Measurements from ENCODE around the gene KLHDC7B.
"Not testable (repeated sequence)": the region's sequence is repeated elsewhere in the genome, so short reads cannot be mapped to it uniquely, and the experiment has no call there.

Gene KLHDC7B

DNA sequence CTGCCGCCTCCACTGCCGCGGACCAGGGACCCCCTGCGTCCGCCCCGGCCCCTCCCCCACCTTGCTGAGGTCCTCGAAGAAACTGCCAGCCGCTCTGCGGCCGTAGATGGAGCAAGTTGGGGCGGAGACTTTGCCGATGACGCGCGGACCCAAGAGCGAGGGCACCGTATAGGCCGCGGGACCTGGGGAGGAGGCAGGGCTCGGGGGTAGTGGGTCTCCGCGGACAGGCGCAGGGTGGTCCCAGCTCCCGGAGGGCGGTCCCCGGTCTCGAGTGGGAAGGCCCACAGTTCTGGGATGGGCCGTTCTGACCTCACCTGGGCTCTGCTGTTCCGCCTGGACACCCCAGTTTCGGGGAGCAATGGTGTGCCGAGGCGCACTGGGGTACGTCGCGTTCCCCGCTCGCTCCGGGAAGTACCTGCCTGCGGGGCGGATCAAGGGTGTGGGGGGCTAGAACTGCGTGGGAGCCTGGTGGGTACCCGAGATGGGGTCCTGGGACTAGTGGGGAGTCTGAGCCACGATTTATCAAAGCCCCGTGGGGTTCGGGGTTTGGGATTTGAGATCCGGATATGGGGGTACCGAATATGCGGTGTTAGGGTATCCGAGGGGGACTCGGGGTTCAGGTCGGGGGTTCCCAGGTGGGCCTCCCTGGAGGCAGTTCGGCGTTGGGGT is 14.7 kb upstream of the KLHDC7B start:
- TF ChIP-seq, protein P1, sequence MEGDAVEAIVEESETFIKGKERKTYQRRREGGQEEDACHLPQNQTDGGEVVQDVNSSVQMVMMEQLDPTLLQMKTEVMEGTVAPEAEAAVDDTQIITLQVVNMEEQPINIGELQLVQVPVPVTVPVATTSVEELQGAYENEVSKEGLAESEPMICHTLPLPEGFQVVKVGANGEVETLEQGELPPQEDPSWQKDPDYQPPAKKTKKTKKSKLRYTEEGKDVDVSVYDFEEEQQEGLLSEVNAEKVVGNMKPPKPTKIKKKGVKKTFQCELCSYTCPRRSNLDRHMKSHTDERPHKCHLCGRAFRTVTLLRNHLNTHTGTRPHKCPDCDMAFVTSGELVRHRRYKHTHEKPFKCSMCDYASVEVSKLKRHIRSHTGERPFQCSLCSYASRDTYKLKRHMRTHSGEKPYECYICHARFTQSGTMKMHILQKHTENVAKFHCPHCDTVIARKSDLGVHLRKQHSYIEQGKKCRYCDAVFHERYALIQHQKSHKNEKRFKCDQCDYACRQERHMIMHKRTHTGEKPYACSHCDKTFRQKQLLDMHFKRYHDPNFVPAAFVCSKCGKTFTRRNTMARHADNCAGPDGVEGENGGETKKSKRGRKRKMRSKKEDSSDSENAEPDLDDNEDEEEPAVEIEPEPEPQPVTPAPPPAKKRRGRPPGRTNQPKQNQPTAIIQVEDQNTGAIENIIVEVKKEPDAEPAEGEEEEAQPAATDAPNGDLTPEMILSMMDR (conservative IDR thresholded peaks at IDR 0.05; ENCODE audit: low read depth, low read length) = no peak
- no peak for DNase-seq (ENCODE audit: low read depth)
- H3K4me3 ChIP-seq (ENCODE audit: low read length) = peak overlapping the region; percentile 9

DNA sequence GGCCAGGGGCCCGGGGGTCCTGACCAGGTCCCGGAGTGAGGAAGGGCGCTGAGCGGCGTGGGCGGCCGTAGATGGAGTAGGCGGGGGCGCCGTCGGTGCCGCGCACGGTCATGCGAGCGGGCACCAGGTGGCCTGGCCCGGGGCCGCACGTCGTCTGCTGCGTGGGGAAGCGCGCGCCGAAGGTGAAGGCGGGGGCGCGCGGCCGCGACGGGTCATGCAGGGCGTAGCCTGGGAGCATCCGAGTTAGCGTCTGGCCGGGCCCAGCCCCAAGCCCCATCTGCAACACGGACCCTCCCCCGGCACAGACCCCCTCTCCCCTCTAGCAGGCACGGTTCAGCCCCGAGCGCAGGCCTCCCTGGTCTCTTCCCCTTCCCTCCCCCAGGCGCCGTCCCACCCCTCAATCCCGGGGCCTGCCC is 14.1 kb upstream of the KLHDC7B start:
- no peak for DNase-seq (ENCODE audit: low read depth)
- TF ChIP-seq, protein P1 (conservative IDR thresholded peaks at IDR 0.05; ENCODE audit: low read depth, low read length) = no peak
- H3K4me3 ChIP-seq (ENCODE audit: low read length) = peak overlapping the region; percentile 19

GRCh38 chr22:50531962-50532674 is 13.6 kb upstream of the KLHDC7B start:
- H3K4me3 ChIP-seq (ENCODE audit: low read length) = peak overlapping the region; percentile 22
- TF ChIP-seq, protein P1 (conservative IDR thresholded peaks at IDR 0.05; ENCODE audit: low read depth, low read length) = no peak

DNA sequence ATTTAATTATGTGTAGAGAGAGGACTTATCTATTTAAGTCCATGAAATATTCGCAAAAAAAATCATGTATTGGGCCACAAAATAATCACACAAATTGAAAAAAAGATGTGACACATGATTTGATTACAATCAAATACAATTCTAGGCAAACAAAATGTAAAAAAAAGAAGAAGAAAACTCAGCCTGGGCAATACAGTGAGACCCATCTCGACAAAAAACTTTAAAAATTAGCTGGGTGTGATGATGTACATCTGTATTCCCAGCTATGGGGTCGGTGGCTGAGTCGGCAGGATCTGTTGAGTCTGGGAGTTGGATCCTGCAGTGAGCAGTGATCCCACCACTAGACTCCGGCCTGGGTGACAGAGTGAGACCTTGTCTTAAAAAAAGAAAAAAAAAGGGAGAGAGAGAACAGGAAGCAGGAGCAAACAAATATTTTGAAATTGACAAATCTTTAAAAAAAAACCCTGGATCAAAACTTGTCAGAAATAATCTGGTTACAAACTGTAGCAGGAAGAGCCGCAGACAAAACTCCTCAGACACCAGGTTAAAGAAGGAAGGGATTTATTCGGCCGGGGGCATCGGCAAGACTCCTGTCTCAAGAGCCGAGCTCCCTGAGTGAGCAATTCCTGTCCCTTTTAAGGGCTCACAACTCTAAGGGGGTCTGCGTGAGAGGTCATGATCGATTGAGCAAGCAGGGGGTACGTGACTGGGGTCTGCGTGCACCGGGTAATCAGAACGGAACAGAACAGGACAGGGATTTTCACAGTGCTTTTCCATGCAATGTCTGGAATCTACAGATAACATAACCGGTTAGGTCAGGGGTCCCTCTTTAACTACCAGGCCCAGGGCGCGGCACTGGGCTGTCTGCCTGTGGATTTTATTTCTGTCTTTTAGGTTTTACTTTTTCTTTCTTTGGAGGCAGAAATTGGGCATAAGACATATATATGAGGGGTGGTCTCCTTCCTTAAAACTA is 12.6 kb upstream of the KLHDC7B start:
- no peak overlapping the region for H3K4me3 ChIP-seq (ENCODE audit: low read length)
- TF ChIP-seq, protein P1 (conservative IDR thresholded peaks at IDR 0.05; ENCODE audit: low read depth, low read length) = no peak
- DNase-seq (ENCODE audit: low read depth) = no peak

More at GRCh38 chr22:50531962-50532674, 13.6 kb upstream of the KLHDC7B start:
- DNase-seq (ENCODE audit: low read depth) = no peak

GRCh38 chr22:50533856-50534711 is 11.6 kb upstream of the KLHDC7B start:
- not testable (repeated sequence) for H3K4me3 ChIP-seq (ENCODE audit: low read length); DNase-seq (ENCODE audit: low read depth)

GRCh38 chr22:50535113-50535512 is 10.6 kb upstream of the KLHDC7B start:
- no peak for DNase-seq (ENCODE audit: low read depth)
- H3K4me3 ChIP-seq (ENCODE audit: low read length) = no peak overlapping the region
- TF ChIP-seq, protein P1 (conservative IDR thresholded peaks at IDR 0.05; ENCODE audit: low read depth, low read length) = no peak

Measured in retinal pigment epithelial cell (primary cell).